D721Med (cell line): Measurements from ENCODE around the gene SNX7.

ENCODE experiments used
- DNase-seq: peaks from one replicate; pipeline ENCODE4 v3.0.0; 2011; ENCODE audit warnings: low spot score; ENCODE audit not compliant: insufficient read length
- FAIRE-seq: peaks from 2 replicates; lab custom pipeline; 2011; peaks lifted over from hg19 to GRCh38; lab: Jason Lieb, UNC
- CTCF ChIP-seq: IDR thresholded peaks from 2 replicates; pipeline ENCODE4 v1.5.1; 2012; ENCODE audit warnings: mild to moderate bottlenecking, control low read depth; ENCODE audit not compliant: insufficient read depth; ENCODE audit errors: missing control alignments

Gene SNX7

GRCh38 chr1:98661544-98662355 lies at the start of gene SNX7:
Gene SNX7, plus strand, starts transcription at chr1:98661721. Its CDS starts 11 bp downstream, at chr1:98661732.
- peak; percentile 34 for DNase-seq
- FAIRE-seq: no peak
- TF ChIP-seq CTCF: peak; percentile 7

- FAIRE-seq (no peak), DNase-seq (no peak)
- no peak for TF ChIP-seq CTCF
These were observed 24.2 kb upstream of the SNX7 start for GRCh38 chr1:98637316-98637715.

GRCh38 chr1:98638185-98638584 lies 23.3 kb upstream of the SNX7 start:
- DNase-seq (no peak), FAIRE-seq (no peak)
- TF ChIP-seq CTCF: no peak

- FAIRE-seq (no peak), DNase-seq (no peak)
- TF ChIP-seq CTCF: no peak
These were observed 17.0 kb upstream of the SNX7 start for GRCh38 chr1:98644510-98644909.

GRCh38 chr1:98651116-98651632 lies 10.3 kb upstream of the SNX7 start:
- DNase-seq (no peak), FAIRE-seq (no peak)
- no peak for TF ChIP-seq CTCF

GRCh38 chr1:98653123-98653522 lies 8.4 kb upstream of the SNX7 start:
- DNase-seq: no peak
- TF ChIP-seq CTCF: no peak
- no peak for FAIRE-seq

GRCh38 chr1:98659879-98660278 lies 1.6 kb upstream of the SNX7 start:
- no peak for TF ChIP-seq CTCF
- no peak for FAIRE-seq
- DNase-seq: no peak
